ENCODE measurements around the gene AK2. TPM values are rescaled to one million over a fixed set of nuclear protein-coding genes. Genes with fewer than 3 reads are reported as not detected.

The AK2 gene
- total and polyA plus RNA-seq, 2 donors (not counting 1 experiment from before 2014, with no cell fraction given): 62.6 to 141 TPM

DNA sequence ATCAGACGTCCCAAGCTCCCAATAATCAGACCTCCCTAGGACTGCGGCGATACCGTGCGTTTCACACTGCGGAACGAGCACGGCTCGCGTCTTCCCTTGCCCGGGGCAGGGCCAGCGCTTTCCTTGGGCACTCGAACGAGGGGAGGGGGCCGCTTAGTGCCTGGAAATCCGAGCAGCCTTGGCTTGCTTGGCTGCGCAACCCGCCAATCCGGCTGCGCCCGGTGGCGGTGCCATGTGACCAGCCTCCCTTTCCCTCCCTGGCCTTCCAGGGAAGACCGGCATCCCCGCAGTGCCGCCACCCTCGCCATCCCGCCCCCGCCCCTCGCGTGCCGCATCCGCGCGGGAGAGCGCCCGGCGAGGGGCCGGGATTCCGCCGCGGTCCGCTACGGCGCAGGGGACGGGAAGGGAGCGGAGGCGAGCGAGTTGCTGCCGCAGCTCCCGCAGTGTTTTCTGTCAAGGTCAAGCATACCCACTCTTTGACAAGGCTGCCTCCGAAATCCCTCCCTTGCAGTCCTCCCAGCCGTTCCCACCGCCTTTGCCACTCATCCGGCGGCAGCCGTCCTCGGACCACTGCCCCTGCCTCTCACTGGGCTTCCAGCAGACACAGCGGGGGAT lies 63.8 kb downstream of the AK2 start:
- Histone ChIP-seq H3K27me3 (ENCODE audit: control insufficient read depth, insufficient read depth, low read length) (peaks cover 6% of the 10 kb centered on the region), H2AFZ (ENCODE audit: low read length) (peak overlapping the region; percentile 90), H4K20me1 (ENCODE audit: control insufficient read depth, extremely low read depth, insufficient read depth, low read length) (no peaks in the 10 kb centered on the region), H3K79me2 (ENCODE audit: control insufficient read depth, insufficient read depth, low read length) (no peaks in the 10 kb centered on the region), H3K27ac (ENCODE audit: insufficient read depth, low read length) (no peak overlapping the region), H3K4me1 (ENCODE audit: control insufficient read depth, extremely low read depth, insufficient read depth, low read length) (peaks cover 7% of the 10 kb centered on the region), H3K4me3 (replicated peaks in 1 of 4; ENCODE audit: control extremely low read depth in 1 of 4, insufficient read depth in 1 of 4, low read depth in 3 of 4, low read length in 4 of 4) (peak overlapping the region; percentile 49 to 62 (median 60)), H3K36me3 (ENCODE audit: control insufficient read depth, insufficient read depth, low read length) (no peaks in the 10 kb centered on the region), H3K9ac (ENCODE audit: insufficient read depth, low read length) (peak overlapping the region; percentile 61), H3K4me2 (ENCODE audit: extremely low read depth, insufficient read depth, low read length) (peak overlapping the region; percentile 94), H3K9me3 (ENCODE audit: control insufficient read depth, insufficient read depth, low read depth, low read length) (no peaks in the 10 kb centered on the region)
- peak; percentile 51 to 70 for DNase-seq (ENCODE audit: low read depth in 2 of 2)
- no peak for TF ChIP-seq EZH2 (IDR thresholded peaks at IDR 0.05; ENCODE audit: low read length, missing control alignments)
- TF ChIP-seq, protein P1, sequence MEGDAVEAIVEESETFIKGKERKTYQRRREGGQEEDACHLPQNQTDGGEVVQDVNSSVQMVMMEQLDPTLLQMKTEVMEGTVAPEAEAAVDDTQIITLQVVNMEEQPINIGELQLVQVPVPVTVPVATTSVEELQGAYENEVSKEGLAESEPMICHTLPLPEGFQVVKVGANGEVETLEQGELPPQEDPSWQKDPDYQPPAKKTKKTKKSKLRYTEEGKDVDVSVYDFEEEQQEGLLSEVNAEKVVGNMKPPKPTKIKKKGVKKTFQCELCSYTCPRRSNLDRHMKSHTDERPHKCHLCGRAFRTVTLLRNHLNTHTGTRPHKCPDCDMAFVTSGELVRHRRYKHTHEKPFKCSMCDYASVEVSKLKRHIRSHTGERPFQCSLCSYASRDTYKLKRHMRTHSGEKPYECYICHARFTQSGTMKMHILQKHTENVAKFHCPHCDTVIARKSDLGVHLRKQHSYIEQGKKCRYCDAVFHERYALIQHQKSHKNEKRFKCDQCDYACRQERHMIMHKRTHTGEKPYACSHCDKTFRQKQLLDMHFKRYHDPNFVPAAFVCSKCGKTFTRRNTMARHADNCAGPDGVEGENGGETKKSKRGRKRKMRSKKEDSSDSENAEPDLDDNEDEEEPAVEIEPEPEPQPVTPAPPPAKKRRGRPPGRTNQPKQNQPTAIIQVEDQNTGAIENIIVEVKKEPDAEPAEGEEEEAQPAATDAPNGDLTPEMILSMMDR (conservative IDR thresholded peaks at IDR 0.05 in 1 of 2, IDR thresholded peaks at IDR 0.05 in 1 of 2; ENCODE audit: low read depth in 1 of 2, low read length in 2 of 2): no peak

DNA sequence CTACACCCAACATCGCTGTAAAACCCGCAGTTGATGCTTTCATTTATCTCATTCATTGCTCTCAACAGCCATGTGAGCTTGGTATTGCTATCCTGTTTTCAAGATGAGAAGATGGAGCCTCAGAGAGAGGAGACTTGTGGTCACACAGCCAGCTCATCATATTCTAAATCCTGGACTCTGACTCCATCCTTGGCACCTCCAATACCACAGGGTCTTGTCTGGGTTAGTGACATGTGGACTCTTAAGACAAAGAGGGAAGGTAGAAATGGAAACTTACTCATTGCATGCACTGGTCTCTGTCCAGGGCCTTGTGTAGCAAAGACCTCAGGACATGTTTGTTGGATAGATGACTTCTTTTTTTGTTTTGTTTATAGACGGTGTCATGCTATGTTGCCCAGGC lies 65.1 kb downstream of the AK2 start:
- Histone ChIP-seq H3K27me3 (ENCODE audit: control insufficient read depth, insufficient read depth, low read length) (peaks cover 6% of the 10 kb centered on the region), H3K9ac (ENCODE audit: insufficient read depth, low read length) (no peak overlapping the region), H3K4me2 (ENCODE audit: extremely low read depth, insufficient read depth, low read length) (no peak overlapping the region), H3K27ac (ENCODE audit: insufficient read depth, low read length) (no peak overlapping the region), H3K36me3 (ENCODE audit: control insufficient read depth, insufficient read depth, low read length) (no peaks in the 10 kb centered on the region), H3K79me2 (ENCODE audit: control insufficient read depth, insufficient read depth, low read length) (no peaks in the 10 kb centered on the region), H4K20me1 (ENCODE audit: control insufficient read depth, extremely low read depth, insufficient read depth, low read length) (no peaks in the 10 kb centered on the region), H3K9me3 (ENCODE audit: control insufficient read depth, insufficient read depth, low read depth, low read length) (no peaks in the 10 kb centered on the region), H2AFZ (ENCODE audit: low read length) (no peak overlapping the region), H3K4me3 (replicated peaks in 1 of 4; ENCODE audit: control extremely low read depth in 1 of 4, insufficient read depth in 1 of 4, low read depth in 3 of 4, low read length in 4 of 4) (no peak overlapping the region), H3K4me1 (ENCODE audit: control insufficient read depth, extremely low read depth, insufficient read depth, low read length) (peaks cover 9% of the 10 kb centered on the region)
- no peak for DNase-seq (ENCODE audit: low read depth in 2 of 2)
- no peak for TF ChIP-seq EZH2 (IDR thresholded peaks at IDR 0.05; ENCODE audit: low read length, missing control alignments)
- TF ChIP-seq, protein P1 (conservative IDR thresholded peaks at IDR 0.05 in 1 of 2, IDR thresholded peaks at IDR 0.05 in 1 of 2; ENCODE audit: low read depth in 1 of 2, low read length in 2 of 2): no peak

DNA sequence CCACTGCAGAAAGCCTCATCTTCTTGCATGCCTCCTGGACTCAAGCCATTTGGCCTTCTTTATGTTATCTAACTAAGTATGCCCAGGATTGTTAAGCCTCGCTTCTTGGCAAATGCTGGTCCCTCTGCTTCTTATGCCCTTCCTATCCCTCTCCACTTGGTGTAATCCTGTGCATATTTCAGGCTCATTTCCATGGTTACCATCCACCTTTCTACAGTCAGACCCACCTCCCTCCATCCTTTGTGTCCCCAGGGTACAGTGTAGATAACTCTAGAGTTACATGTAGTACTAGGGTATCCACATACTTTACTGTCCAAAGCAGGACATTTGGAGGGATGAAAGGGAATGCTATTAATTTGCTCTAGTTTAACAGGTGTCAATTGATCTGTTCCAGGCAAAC lies 65.5 kb downstream of the AK2 start:
- DNase-seq (ENCODE audit: low read depth in 2 of 2): no peak
- Histone ChIP-seq H3K9ac (ENCODE audit: insufficient read depth, low read length) (no peak overlapping the region), H3K27ac (ENCODE audit: insufficient read depth, low read length) (no peak overlapping the region), H4K20me1 (ENCODE audit: control insufficient read depth, extremely low read depth, insufficient read depth, low read length) (no peaks in the 10 kb centered on the region), H3K4me2 (ENCODE audit: extremely low read depth, insufficient read depth, low read length) (no peak overlapping the region), H3K9me3 (ENCODE audit: control insufficient read depth, insufficient read depth, low read depth, low read length) (no peaks in the 10 kb centered on the region), H3K36me3 (ENCODE audit: control insufficient read depth, insufficient read depth, low read length) (no peaks in the 10 kb centered on the region), H3K4me1 (ENCODE audit: control insufficient read depth, extremely low read depth, insufficient read depth, low read length) (peaks cover 9% of the 10 kb centered on the region), H3K27me3 (ENCODE audit: control insufficient read depth, insufficient read depth, low read length) (peaks cover 6% of the 10 kb centered on the region), H3K79me2 (ENCODE audit: control insufficient read depth, insufficient read depth, low read length) (no peaks in the 10 kb centered on the region), H3K4me3 (replicated peaks in 1 of 4; ENCODE audit: control extremely low read depth in 1 of 4, insufficient read depth in 1 of 4, low read depth in 3 of 4, low read length in 4 of 4) (no peak overlapping the region), H2AFZ (ENCODE audit: low read length) (no peak overlapping the region)
- no peak for TF ChIP-seq EZH2 (IDR thresholded peaks at IDR 0.05; ENCODE audit: low read length, missing control alignments)
- TF ChIP-seq, protein P1 (conservative IDR thresholded peaks at IDR 0.05 in 1 of 2, IDR thresholded peaks at IDR 0.05 in 1 of 2; ENCODE audit: low read depth in 1 of 2, low read length in 2 of 2): no peak

Measured in fibroblast of lung (primary cell).